Stomach smooth muscle (tissue), 2 donors: ENCODE data around the gene LMF1.

ENCODE experiments used
- H3K27ac ChIP-seq: one replicate; pipeline ENCODE4 v1.7.0; 2013; ENCODE audit warnings: mild to moderate bottlenecking, low read length, inconsistent platforms
- H3K27me3 ChIP-seq, 2 donors: one replicate each; pipeline ENCODE4 v1.7.0; 2013; ENCODE audit warnings: low read length in 2 of 2; ENCODE audit not compliant: insufficient read depth in 2 of 2, control insufficient read depth in 1 of 2
- H3K36me3 ChIP-seq, 2 donors: one replicate each; pipeline ENCODE4 v1.7.0; 2013; ENCODE audit warnings: low read length in 2 of 2; ENCODE audit not compliant: control insufficient read depth in 2 of 2, insufficient read depth in 2 of 2
- H3K4me1 ChIP-seq: one replicate; pipeline ENCODE4 v1.7.0; 2013; ENCODE audit warnings: low read length; ENCODE audit not compliant: control insufficient read depth, insufficient read depth
- H3K4me3 ChIP-seq, 2 donors: one replicate each; pipeline ENCODE4 v1.7.0; 2013; ENCODE audit warnings: low read length in 2 of 2
- H3K9ac ChIP-seq, 2 donors: one replicate each; pipeline ENCODE4 v1.7.0; 2013; ENCODE audit warnings: low read length in 2 of 2, mild to moderate bottlenecking in 1 of 2
- H3K9me3 ChIP-seq, 2 donors: one replicate each; pipeline ENCODE4 v1.7.0; 2013; ENCODE audit warnings: low read length in 2 of 2; ENCODE audit not compliant: control insufficient read depth in 2 of 2
- donor health status: healthy.
- donor health status: Pancreatic carcinoma.

LMF1 gene

DNA sequence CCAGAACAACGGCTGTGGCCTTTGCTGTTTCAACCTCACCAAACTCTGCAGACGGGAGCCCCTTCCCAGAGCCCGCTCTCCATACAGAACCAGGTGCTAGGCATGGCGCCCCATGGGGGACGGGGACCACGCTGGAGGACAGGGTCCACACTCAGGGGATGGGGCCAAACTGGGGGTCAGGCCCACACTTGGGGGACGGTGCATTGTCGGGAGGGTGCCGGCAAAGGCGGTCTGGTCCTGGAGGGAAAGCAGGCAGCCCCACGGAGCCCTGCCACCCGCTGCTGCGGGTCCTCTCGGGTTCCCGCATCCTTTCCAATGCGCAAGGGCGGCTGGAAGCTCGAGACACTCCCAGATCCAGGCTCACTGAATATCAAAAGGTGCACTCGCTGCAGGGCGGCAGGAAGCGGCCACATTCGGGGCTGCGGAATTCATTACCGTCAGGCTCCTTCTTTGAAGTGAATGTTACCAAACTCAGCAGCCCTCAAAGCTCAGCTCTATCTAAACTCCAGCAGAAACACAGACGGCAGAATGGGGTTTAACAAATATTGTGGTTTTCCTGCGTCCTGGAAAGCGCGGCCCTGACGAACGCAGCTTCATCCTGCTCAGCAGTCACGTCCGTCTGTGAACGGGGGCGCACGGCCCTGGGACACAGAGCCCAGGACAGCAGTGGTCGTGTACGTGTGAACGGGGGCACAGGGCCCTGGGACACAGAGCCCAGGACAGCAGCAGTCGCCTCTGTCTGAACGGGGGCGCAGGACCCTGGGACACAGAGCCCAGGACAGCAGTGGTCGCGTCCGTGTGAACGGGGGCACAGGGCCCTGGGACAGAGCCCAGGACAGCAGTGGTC, 41.3 kb downstream of the LMF1 start:
- Histone ChIP-seq H3K9me3 (no peaks in the 10 kb centered on the region), H3K36me3 (peaks cover 11 to 12% of the 10 kb centered on the region in 2 donors), H3K9ac (no peak overlapping the region), H3K4me3 (no peak overlapping the region), H3K27me3 (no peaks in the 10 kb centered on the region), H3K4me1 (no peaks in the 10 kb centered on the region), H3K27ac (no peak overlapping the region)

DNA sequence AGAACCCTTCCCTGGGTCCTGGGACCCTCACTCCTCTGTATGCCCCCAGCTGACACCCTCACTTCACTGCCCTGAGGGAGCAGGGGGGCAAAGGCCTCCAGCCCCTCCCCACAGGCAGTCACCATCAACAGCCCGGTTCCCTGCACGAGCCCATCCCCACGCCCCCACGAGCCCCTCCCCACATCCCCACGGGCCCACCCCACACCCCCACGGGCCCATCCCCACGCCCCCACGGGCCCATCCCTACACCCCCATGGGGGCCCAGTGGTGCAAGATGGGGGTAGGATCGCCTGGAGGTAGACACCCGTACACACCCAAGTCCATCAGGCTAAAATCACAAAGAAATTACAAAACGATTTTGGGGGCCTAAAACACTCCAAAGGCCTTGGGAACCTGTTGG, 42.3 kb downstream of the LMF1 start:
- Histone ChIP-seq H3K36me3 (peaks cover 8 to 11% of the 10 kb centered on the region in 2 donors), H3K4me3 (no peak overlapping the region), H3K4me1 (no peaks in the 10 kb centered on the region), H3K9me3 (peaks cover 0 to under 1% of the 10 kb centered on the region in 2 donors), H3K27me3 (no peaks in the 10 kb centered on the region), H3K9ac (no peak overlapping the region), H3K27ac (no peak overlapping the region)

DNA sequence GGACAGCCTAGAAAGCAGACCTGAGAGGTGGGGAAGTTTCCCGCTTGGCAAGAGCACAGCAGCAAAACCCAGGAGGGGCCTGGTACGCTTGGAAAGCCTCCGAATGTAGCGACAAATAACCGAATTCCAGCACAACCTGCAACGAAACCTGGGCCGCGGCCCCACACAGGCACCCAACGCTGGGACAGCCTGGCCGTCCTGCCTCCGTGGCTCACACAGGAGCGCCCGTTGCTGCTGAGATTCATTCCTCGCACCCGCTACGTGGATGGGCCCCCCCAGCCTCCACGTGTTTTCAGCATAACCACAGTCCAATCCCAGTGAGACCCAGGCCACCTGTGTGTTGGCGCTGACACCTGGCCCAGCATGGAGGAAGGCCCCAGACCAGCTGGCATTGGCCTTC, 42.9 kb downstream of the LMF1 start:
- Histone ChIP-seq H3K36me3 (peaks cover 8 to 9% of the 10 kb centered on the region in 2 donors), H3K9ac (no peak overlapping the region), H3K4me3 (no peak overlapping the region), H3K27ac (no peak overlapping the region), H3K9me3 (peaks cover 0 to 4% of the 10 kb centered on the region in 2 donors), H3K4me1 (no peaks in the 10 kb centered on the region), H3K27me3 (no peaks in the 10 kb centered on the region)

DNA sequence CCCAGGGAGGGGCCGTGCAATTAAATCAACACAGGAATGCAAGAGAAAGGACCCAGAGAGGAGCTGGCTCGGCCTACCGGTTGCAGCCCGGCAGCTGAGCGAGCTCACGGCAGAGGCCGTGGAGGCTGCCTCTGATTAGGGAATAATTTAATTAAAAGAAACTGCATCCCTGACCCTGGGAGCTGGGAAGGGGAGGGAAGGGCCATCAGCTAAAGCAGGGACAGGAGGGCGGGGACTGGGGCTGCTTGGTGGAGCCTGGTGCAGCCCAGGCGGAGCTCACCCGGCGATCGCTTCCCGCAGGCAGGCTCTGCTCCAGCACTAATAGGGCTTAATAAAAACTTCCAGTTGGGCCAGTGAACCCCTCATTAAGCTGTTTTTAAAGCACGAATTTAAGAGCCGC, 43.4 kb downstream of the LMF1 start:
- no peaks in the 10 kb centered on the region for H3K27me3 ChIP-seq
- H3K9ac ChIP-seq, result no peak overlapping the region
- no peak overlapping the region for H3K4me3 ChIP-seq
- peaks cover 0 to 4% of the 10 kb centered on the region in 2 donors for H3K9me3 ChIP-seq
- no peaks in the 10 kb centered on the region for H3K4me1 ChIP-seq
- no peak overlapping the region for H3K27ac ChIP-seq
- H3K36me3 ChIP-seq, result peaks cover 6 to 8% of the 10 kb centered on the region in 2 donors

DNA sequence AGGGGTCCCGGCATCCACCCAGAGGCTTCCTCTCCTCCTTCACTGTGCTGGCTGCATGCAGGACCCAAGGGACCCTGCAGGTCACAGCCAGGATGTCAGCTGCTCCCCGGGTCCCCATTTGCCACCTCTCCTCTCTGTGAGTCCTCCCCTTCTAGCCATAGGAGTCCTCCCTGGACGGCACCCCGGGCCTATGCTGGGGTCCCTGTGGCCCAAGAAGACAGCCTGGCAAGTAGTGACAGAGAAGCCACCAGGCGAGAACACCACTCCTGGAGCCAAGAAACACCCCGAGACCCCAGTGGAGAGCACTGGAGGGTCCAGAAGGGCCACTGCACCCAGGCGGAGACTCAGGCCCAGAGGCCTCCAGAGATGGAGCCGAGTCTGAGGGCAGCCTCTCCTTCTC, 44.1 kb downstream of the LMF1 start:
- peaks cover 0 to 4% of the 10 kb centered on the region in 2 donors for H3K9me3 ChIP-seq
- no peak overlapping the region for H3K9ac ChIP-seq
- H3K27me3 ChIP-seq, result no peaks in the 10 kb centered on the region
- H3K4me1 ChIP-seq, result no peaks in the 10 kb centered on the region
- H3K36me3 ChIP-seq, result peaks cover 6 to 8% of the 10 kb centered on the region in 2 donors
- H3K4me3 ChIP-seq, result no peak overlapping the region
- no peak overlapping the region for H3K27ac ChIP-seq

DNA sequence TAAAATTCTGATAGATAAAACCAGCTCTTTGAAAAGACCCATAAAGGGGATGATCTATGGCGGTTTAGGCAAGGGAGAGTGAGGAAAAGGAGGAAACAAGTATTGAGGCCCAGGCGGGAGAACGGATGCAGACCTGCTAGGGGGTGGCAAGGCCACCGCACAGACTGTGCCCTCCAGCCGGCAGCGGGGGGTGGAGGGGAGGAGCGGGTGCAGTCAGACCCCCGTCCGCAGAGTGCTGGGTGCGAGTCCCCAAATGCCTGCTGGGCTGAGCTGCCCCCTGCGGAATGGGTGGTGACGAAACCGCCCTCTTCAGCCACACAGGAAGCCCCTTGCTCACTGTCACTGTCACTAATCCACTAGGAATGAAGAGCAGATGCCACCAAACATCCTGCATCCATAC, 46.0 kb downstream of the LMF1 start:
- Histone ChIP-seq H3K27me3 (no peaks in the 10 kb centered on the region), H3K9ac (no peak overlapping the region), H3K36me3 (peaks cover 6 to 8% of the 10 kb centered on the region in 2 donors), H3K27ac (no peak overlapping the region), H3K4me3 (no peak overlapping the region), H3K4me1 (peaks cover 13% of the 10 kb centered on the region), H3K9me3 (peaks cover 0 to 4% of the 10 kb centered on the region in 2 donors)

DNA sequence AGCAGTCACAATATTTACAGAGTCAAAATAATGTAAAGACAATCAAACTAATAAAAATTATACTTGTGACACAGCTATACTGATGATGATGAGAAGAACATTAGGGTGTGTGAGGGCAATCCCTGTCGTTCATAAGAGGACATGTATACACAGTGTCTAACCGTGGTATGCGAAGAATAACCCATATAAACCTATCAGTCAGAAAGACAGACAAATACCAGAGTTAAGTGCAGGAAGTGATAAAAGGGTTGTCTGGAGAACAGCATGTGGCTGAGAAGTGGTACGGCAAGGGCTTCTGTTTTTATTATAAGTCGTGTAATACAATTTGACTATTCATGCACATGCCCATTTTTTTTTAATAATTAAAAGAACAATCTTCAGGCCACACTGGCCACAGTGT, 46.7 kb downstream of the LMF1 start:
- no peak overlapping the region for H3K9ac ChIP-seq
- no peaks in the 10 kb centered on the region for H3K27me3 ChIP-seq
- H3K9me3 ChIP-seq, result peaks cover 0 to 4% of the 10 kb centered on the region in 2 donors
- no peak overlapping the region for H3K4me3 ChIP-seq
- peaks cover 6 to 8% of the 10 kb centered on the region in 2 donors for H3K36me3 ChIP-seq
- H3K27ac ChIP-seq, result no peak overlapping the region
- peaks cover 16% of the 10 kb centered on the region for H3K4me1 ChIP-seq

DNA sequence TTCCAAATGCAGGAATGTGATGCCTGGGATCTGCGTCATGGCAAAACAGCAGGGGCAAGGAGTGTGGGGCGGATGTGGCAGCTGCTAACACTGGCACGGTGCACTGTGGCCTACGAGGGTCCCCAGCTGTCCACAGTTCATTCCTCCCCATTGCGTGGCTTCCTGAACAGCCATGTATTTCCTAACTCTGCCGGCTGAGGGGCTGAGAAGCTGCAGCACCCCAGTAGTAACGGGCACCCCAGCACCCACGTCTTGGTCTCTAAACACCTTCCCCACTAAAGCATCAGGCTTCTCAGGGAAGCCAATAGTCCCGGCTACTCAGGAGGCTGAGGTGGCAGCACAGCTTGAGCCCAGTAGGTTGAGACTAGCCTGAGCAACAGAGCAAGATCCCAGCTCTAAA, 47.6 kb downstream of the LMF1 start:
- Histone ChIP-seq H3K27me3 (no peaks in the 10 kb centered on the region), H3K36me3 (peaks cover 6 to 8% of the 10 kb centered on the region in 2 donors), H3K9me3 (peaks cover 0 to 4% of the 10 kb centered on the region in 2 donors), H3K9ac (no peak overlapping the region), H3K27ac (no peak overlapping the region), H3K4me3 (no peak overlapping the region), H3K4me1 (peaks cover 17% of the 10 kb centered on the region)

DNA sequence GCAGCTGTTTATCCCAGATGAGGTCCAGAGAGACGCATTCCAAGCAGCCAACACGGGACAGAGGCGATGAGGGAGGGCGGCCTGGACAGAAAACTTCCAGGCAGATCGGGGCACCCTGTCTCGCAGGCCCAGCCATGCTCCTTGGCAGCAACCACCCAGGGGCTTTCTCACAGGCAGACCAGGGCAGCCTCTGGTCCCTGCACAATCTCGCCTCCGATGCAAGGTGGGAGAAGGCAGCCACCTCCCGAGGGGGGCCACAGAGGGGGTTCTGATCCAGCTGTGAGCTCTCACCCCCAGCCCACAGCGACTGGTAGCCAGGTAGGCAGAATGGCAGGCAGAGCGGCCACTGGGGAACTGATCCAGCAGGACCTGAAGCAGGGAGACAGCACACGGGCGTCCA, 48.7 kb downstream of the LMF1 start:
- peaks cover 18% of the 10 kb centered on the region for H3K4me1 ChIP-seq
- H3K4me3 ChIP-seq, result no peak overlapping the region

DNA sequence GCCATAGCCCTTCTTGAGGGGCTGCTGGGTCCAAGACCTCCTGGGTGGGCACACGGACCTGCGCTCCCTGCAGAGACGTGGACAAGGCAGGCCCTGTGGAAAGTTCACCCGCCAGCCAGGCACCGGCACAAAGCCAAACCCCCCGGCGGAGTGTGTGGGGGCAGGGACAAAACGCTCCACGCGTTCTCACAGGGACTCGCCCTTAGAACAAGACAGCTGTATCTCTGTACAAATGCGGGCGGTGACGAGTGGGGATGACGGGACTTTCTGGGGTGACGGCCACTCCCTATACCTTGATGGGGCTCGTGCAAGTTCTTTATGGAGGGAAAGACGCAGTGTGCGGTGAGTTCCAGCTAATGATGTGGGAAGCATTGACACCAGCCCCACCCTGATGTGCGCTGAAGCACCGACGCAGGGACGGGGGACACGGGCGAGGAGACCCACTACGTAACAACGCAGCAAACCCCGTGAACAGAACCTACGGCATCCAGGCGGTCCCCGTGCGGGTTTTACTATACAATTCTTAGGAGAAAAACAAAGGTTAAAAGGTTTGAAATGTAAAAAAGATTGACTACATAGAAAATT, 49.4 kb downstream of the LMF1 start:
- peaks cover 0 to 4% of the 10 kb centered on the region in 2 donors for H3K9me3 ChIP-seq
- no peaks in the 10 kb centered on the region for H3K27me3 ChIP-seq
- H3K4me3 ChIP-seq, result no peak overlapping the region
- peaks cover 6 to 8% of the 10 kb centered on the region in 2 donors for H3K36me3 ChIP-seq
- peaks cover 18% of the 10 kb centered on the region for H3K4me1 ChIP-seq
- peak overlapping the region; percentile 41 for H3K27ac ChIP-seq
- H3K9ac ChIP-seq, result no peak overlapping the region

More for the DNA sequence above, 48.7 kb downstream of the LMF1 start:
- Histone ChIP-seq H3K27ac (no peak overlapping the region), H3K9me3 (peaks cover 0 to 4% of the 10 kb centered on the region in 2 donors), H3K27me3 (no peaks in the 10 kb centered on the region), H3K9ac (no peak overlapping the region), H3K36me3 (peaks cover 6 to 8% of the 10 kb centered on the region in 2 donors)

DNA sequence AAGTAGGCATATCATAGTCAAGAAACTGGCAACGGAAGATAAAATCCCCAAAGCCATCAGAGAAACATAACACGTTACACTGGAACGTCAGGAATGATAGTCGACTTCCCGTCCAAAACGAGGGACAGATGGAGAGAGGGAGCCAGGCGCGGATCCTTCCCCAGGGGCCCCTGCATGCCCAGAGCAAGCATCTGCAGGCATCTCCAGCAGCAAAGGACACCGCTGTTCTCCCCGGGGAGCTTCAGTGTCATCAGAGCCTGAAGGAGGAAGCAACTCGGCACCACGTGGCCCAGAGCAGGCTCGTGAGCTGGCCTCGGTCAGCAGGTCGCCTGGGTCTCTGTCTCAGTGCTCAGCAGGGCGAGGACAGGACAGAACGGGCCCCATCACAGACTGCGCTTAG, 50.1 kb downstream of the LMF1 start:
- peak overlapping the region in 1 of 2 donors; percentile 32 for H3K9ac ChIP-seq
- no peaks in the 10 kb centered on the region for H3K27me3 ChIP-seq
- H3K9me3 ChIP-seq, result peaks cover 0 to 4% of the 10 kb centered on the region in 2 donors
- peaks cover 18% of the 10 kb centered on the region for H3K4me1 ChIP-seq
- H3K4me3 ChIP-seq, result no peak overlapping the region
- peaks cover under 1 to 5% of the 10 kb centered on the region in 2 donors for H3K36me3 ChIP-seq
- peak overlapping the region; percentile 41 for H3K27ac ChIP-seq
